ENCODE measurements around the gene CHDH.

The CHDH gene

DNA sequence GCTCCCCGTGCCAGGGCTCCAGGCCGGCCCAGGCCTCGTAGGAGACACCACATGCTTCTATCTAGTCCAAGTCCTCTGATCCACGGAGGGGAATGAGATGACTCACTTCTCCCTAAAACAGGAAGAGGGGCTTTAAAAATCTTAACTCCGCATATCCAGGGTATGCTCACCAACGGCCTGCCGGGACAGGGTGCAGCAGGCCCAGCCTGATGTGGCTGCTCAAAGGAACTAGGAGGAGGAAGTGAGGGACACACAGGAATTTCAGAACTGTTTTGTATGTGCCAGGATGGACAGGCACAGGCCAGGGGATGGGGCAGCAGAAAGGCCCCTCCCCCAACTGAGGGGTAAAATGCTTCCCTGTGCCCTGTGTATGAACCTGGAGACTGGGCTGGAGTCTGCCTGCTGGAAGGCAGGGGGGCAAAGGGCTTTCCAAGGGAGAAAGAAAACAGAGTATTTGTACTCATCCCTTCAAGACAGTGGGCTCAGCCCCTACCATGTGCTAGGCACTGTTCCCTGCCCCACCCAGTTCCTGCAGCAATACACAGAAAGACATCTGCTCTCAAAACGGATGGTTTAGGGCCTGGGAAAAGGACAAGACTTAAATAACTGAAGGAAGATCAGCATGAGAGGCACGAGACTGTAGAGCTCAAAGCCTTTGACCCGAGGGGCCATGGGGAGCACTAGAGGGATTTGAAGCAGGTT, 22.1 kb downstream of the CHDH start:
- no peak for DNase-seq (ENCODE audit: low spot score)

GRCh38 chr3:53823026-53823955, 22.9 kb downstream of the CHDH start:
- no peak for DNase-seq (ENCODE audit: low spot score)

- no peak for DNase-seq (ENCODE audit: low spot score)
These were observed 23.9 kb downstream of the CHDH start for GRCh38 chr3:53822331-53822741.

DNA sequence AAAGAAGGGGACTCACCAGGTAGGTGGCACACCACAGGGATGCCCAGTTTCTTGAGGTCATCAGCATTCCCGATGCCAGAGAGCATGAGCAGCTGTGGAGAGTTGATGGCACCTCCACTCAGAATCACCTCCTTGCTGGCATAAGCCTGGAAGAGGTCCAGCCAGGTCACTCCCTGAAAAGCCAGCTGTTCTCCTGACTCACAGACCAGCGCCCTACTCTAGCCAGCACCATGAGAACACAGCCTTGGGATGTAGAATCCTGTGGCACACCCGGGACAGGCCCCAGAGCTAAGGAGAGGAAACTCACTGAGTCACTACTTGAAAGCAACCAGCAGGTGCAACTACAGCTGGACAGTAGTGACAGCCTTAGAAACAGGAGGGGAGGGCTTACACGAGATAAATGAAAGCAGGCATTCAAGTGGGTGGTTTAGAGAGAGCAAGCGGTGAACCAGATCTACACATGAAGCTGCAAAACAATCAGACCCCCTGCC, 24.5 kb downstream of the CHDH start:
- DNase-seq (ENCODE audit: low spot score), result no peak

GRCh38 chr3:53820756-53821580, 25.3 kb downstream of the CHDH start:
- no peak for DNase-seq (ENCODE audit: low spot score)

DNA sequence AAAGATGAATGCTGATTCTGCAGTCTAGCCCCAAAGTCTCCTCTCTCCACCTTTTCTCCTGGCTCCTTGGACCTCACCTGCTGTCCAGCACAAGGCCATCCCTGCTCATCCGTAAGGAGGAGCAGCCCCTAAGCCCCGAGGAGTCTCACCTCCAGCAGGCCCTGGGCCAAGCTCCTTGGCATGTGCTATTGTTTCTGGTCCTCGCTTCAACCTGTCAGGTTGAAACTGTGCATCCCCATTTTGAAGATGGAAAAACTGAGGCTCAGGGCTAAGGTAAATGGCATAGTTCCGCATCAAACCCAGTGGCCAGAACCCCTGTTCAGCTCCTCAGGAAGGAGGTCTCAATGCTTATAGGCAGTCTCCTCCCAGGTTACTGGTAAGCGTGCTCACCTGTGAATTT, 26.1 kb downstream of the CHDH start:
- DNase-seq (ENCODE audit: low spot score), result no peak

GRCh38 chr3:53819163-53819868, 26.9 kb downstream of the CHDH start:
- no peak for DNase-seq (ENCODE audit: low spot score)

- no peak for DNase-seq (ENCODE audit: low spot score)
These were observed 27.7 kb downstream of the CHDH start for GRCh38 chr3:53818221-53819162.

DNA sequence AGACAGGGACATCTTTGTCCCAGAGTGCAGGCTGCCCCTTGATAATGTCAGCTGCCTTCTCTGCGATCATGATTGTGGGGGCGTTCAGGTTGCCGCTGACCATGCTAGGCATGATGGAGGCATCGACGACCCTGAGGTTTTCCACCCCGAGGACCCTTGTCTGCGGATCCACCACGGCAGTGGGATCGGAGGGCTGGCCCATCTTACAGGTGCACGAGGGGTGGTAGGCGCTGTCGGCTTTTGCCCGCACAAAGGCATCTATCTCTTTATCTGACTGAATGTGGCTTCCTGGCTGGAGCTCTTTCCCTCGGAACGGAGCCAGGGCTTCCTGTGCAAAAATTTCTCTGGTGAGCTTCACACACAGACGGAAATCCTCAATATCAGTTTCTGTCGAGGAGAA, 28.4 kb downstream of the CHDH start:
- DNase-seq (ENCODE audit: low spot score), result no peak

- no peak for DNase-seq (ENCODE audit: low spot score)
These were observed 29.0 kb downstream of the CHDH start for GRCh38 chr3:53817211-53817610.

- no peak for DNase-seq (ENCODE audit: low spot score)
These were observed 29.8 kb downstream of the CHDH start for GRCh38 chr3:53816425-53816824.

DNA sequence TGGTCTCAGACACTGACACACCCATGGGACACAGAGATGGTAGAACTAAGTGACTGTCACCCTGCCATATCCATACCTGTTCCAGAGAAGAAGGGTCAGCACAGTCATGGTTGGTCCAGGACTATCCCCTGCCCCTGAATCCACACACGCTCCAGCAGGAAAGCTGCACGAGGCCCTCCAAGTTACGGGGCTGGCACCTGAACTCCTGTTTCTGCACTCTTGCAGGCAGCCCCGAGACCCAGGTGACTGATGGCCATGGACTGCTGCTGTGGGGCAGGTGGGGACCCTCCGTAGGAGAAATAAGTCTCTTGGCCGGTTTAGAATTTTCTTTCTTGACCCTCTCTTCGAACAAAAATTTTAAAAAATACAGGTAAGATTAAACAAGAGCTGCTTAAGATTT, 30.6 kb downstream of the CHDH start:
- no peak for DNase-seq (ENCODE audit: low spot score)

DNA sequence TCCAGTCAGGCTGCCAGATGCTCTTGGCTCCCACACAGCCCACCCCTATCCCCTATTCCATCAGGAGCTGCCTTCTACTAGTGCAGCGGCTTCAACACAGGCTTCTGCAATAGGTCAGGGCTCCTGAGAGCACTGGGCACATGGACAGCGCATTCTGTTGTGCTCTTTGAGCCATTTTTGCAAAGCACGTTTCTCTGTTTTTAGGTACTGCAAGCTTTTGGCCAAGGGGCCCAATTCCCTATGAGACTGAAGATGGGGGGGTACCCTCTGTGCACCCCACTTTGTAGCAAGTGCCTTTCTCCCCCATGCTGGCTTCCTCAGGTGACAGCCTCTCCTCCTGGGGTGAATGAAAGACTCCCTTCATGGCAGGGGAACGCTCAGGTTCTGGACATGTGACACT, 31.2 kb downstream of the CHDH start:
- DNase-seq (ENCODE audit: low spot score), result no peak

GRCh38 chr3:53813876-53814275, 32.3 kb downstream of the CHDH start:
- no peak for DNase-seq (ENCODE audit: low spot score)

DNA sequence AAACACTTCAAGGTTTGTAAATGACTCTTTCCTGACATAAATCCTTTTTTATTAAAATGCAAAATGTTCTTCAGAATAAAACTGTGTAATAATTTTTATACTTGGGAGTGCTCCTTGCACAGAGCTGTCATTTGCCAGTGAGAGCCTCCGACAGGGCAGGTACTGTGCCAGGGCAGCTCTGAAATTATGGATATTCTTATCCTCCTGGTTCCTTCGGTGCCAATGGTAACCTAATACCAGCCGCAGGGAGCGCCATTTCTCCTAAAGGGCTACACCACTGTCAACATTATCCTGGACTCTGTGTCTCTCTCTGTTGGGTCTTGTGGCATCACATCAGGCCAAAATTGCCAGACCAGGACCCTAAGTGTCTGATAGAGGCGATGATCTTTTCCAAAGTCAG, 33.0 kb downstream of the CHDH start:
- no peak for DNase-seq (ENCODE audit: low spot score)

DNA sequence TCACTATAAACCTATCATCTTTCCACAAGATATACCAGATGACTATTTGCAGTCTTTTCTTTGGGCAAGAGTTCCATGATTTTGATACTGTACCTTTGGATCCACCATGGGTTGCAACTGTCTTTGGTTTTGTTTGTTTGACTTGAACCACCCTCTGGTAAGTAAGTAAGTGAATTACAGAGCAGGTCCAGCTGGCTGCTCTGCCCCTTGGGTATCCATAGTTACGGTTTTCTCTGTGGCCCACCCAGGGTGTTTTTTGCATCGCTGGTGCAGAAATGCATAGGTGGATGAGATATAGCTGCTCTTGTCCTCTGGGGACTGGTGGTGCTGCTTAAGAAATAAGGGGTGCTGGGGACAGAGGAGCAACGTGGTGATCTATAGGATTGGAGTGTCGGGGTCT, 33.8 kb downstream of the CHDH start:
- no peak for DNase-seq (ENCODE audit: low spot score)

GRCh38 chr3:53811143-53811927, 34.9 kb downstream of the CHDH start:
- no peak for DNase-seq (ENCODE audit: low spot score)

GRCh38 chr3:53809764-53810400, 36.3 kb downstream of the CHDH start:
- DNase-seq (ENCODE audit: low spot score), result no peak

DNA sequence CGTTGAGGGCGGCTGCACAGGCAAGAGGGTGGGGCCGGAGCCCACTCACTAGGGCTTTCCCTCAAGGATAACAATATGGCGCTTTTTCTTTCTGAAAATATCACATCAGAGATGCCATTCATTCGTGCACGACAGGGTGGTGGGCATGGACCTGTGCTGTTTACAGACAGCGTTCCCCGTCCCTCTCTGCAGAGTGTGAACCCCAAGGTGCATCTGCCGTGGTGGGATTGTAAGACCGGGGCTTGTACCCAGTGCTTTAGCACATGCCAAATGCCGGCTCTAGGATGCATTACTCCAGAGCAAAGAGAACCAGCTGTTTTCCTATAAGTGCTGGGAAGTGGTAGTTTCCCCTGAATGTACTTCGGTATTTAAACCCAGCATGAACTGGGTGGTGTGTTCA, 37.0 kb downstream of the CHDH start:
- no peak for DNase-seq (ENCODE audit: low spot score)

Measured in COLO829 (cell line).